A204.1 (cell line): ENCODE data around the gene SPEG.

ENCODE experiments used
- FAIRE-seq: peaks from 2 replicates; lab custom pipeline; 2012; peaks lifted over from hg19 to GRCh38; lab: Jason Lieb, UNC

SPEG gene

GRCh38 chr2:219464286-219465032, 29.8 kb downstream of the SPEG start:
- FAIRE-seq, result no peak

GRCh38 chr2:219465659-219466561, 31.3 kb downstream of the SPEG start:
- no peak for FAIRE-seq

- FAIRE-seq, result no peak
Measured at GRCh38 chr2:219466816-219467735, 32.4 kb downstream of the SPEG start.

GRCh38 chr2:219467736-219468075, 33.1 kb downstream of the SPEG start:
- FAIRE-seq, result no peak

- FAIRE-seq, result no peak
Measured at GRCh38 chr2:219468410-219469185, 34.0 kb downstream of the SPEG start.

GRCh38 chr2:219469186-219469724, 34.6 kb downstream of the SPEG start:
- no peak for FAIRE-seq

- no peak for FAIRE-seq
Measured at GRCh38 chr2:219470429-219470828, 35.8 kb downstream of the SPEG start.

GRCh38 chr2:219471476-219472371, 37.1 kb downstream of the SPEG start:
- FAIRE-seq, result no peak

- no peak for FAIRE-seq
Measured at GRCh38 chr2:219472629-219473187, 38.1 kb downstream of the SPEG start.

GRCh38 chr2:219473511-219473910, 38.9 kb downstream of the SPEG start:
- FAIRE-seq, result no peak

GRCh38 chr2:219474285-219475060, 39.8 kb downstream of the SPEG start:
- FAIRE-seq, result no peak

- no peak for FAIRE-seq
Measured at GRCh38 chr2:219475278-219475677, 40.6 kb downstream of the SPEG start.

GRCh38 chr2:219475697-219476651, 41.3 kb downstream of the SPEG start:
- no peak for FAIRE-seq

- FAIRE-seq, result no peak
Measured at GRCh38 chr2:219476652-219477151, 42.1 kb downstream of the SPEG start.

GRCh38 chr2:219477179-219477578, 42.5 kb downstream of the SPEG start:
- no peak for FAIRE-seq

- no peak for FAIRE-seq
Measured at GRCh38 chr2:219477815-219478214, 43.2 kb downstream of the SPEG start.

GRCh38 chr2:219478916-219479315, 44.3 kb downstream of the SPEG start:
- no peak for FAIRE-seq

GRCh38 chr2:219480004-219480403, 45.4 kb downstream of the SPEG start:
- FAIRE-seq, result no peak
